Panc1 (cell line): ENCODE measurements around the gene C1orf116. TPM values are rescaled to one million over a fixed set of nuclear protein-coding genes. Genes with fewer than 3 reads are reported as not detected.

Source experiments
- ATAC-seq: fragments of 200-7000 bp; cut with Tn5 transposase; 2 replicates; pipeline ENCODE4 v1.9.1; 2020; ENCODE audit warnings: mild to moderate bottlenecking, moderate library complexity
- BruUV-seq: library from RNA; stranded (reverse); fragments of 400-500 nt; replicated peaks from 2 replicates; lab custom pipeline; 2021; lab: Mats Ljungman, UMichigan
- CTCF ChIA-PET: fragments of 300-600 bp; sonication (Branson Sonifier 250); formaldehyde crosslinking; loops from one replicate; lab custom pipeline; 2022; ENCODE audit warnings: antibody characterized with exemption; lab: Charles Lee
- POLR2A ChIA-PET: fragments of 300-600 bp; sonication (Branson Sonifier 250); formaldehyde crosslinking; loops from one replicate; lab custom pipeline; 2022; ENCODE audit warnings: antibody characterized with exemption; lab: Charles Lee
- DNase-seq: peaks from one replicate; pipeline ENCODE4 v3.0.0-alpha.2; 2010; ENCODE audit warnings: low read depth, low spot score
- H3K27ac ChIP-seq: 2 replicates; pipeline ENCODE4 v1.5.1; 2011; ENCODE audit warnings: mild to moderate bottlenecking, low read length, inconsistent platforms
- H3K27me3 ChIP-seq: fragments of 200-500 bp; sonication (Bioruptor generic); 2 replicates; pipeline ENCODE4 v1.6.0; 2014; ENCODE audit warnings: low read length, inconsistent platforms; ENCODE audit not compliant: control insufficient read depth, insufficient read depth
- H3K36me3 ChIP-seq: fragments of 200-500 bp; sonication (Bioruptor generic); 2 replicates; pipeline ENCODE4 v1.5.1; 2014; ENCODE audit warnings: inconsistent platforms, mild to moderate bottlenecking, low read length, moderate library complexity; ENCODE audit not compliant: control insufficient read depth, insufficient read depth
- H3K4me1 ChIP-seq: 2 replicates; pipeline ENCODE4 v1.5.1; 2011; ENCODE audit warnings: inconsistent platforms, mild to moderate bottlenecking, low read length, moderate library complexity; ENCODE audit not compliant: control insufficient read depth, insufficient read depth
- H3K4me3 ChIP-seq, 2 experiments: 2 replicates each; pipeline ENCODE4 v1.5.1; 2011 to 2012; ENCODE audit warnings: low read depth in 2 of 2, low read length in 2 of 2, mild to moderate bottlenecking in 2 of 2, inconsistent platforms in 1 of 2, moderate library complexity in 1 of 2
- H3K9me3 ChIP-seq: fragments of 200-500 bp; sonication (Bioruptor generic); 2 replicates; pipeline ENCODE4 v1.5.1; 2014; ENCODE audit warnings: low read depth, mild to moderate bottlenecking, inconsistent platforms, low read length, moderate library complexity; ENCODE audit not compliant: control insufficient read depth, insufficient read depth
- POLR2AphosphoS5 ChIP-seq: IDR thresholded peaks from 2 replicates; pipeline ENCODE4 v1.6.1; 2012; ENCODE audit warnings: mild to moderate bottlenecking, low read depth, low read length, moderate library complexity
- REST ChIP-seq, 2 experiments: IDR thresholded peaks; 2 replicates each; pipeline ENCODE4 v1.6.1; 2011 to 2012; ENCODE audit warnings: low read depth in 2 of 2, control low read depth in 1 of 2, low read length in 1 of 2, mild to moderate bottlenecking in 1 of 2, moderate library complexity in 1 of 2; ENCODE audit not compliant: insufficient read depth in 1 of 2
- SIN3A ChIP-seq: IDR thresholded peaks from 2 replicates; pipeline ENCODE4 v1.6.1; 2012; ENCODE audit warnings: low read depth, mild to moderate bottlenecking, low read length, moderate library complexity, borderline replicate concordance; ENCODE audit not compliant: insufficient read depth
- TCF7L2 ChIP-seq: IDR thresholded peaks from 2 replicates; pipeline ENCODE4 v1.6.1; 2011; ENCODE audit warnings: mild to moderate bottlenecking, low read depth, low read length, inconsistent platforms
- in situ Hi-C: cut with HindIII; loops from 2 replicates; pipeline ENCODE4 v1.10.0; 2016; ENCODE audit warnings: low sequenced_read_pairs, low pct_unique_long_range_greater_than_20kb
- intact Hi-C: fragments of 100-400 bp; cut with micrococcal nuclease; formaldehyde crosslinking; loops from one replicate; pipeline ENCODE4 v1.10.0; 2022; ENCODE audit not compliant: unreplicated experiment
- total RNA-seq: library from RNA; stranded (reverse); gene quantifications from one replicate; pipeline ENCODE4 v1.2.1, GENCODE V29; 2021; ENCODE audit not compliant: unreplicated experiment
- TF ChIP-seq, protein P1 (sequence below): fragments of 450-650 bp; IDR thresholded peaks from 2 replicates; pipeline ENCODE4 v1.5.1; 2017; ENCODE audit warnings: mild to moderate bottlenecking

Gene C1orf116
- total RNA-seq, 1 experiment from 2014 or later = 0.08 TPM

DNA sequence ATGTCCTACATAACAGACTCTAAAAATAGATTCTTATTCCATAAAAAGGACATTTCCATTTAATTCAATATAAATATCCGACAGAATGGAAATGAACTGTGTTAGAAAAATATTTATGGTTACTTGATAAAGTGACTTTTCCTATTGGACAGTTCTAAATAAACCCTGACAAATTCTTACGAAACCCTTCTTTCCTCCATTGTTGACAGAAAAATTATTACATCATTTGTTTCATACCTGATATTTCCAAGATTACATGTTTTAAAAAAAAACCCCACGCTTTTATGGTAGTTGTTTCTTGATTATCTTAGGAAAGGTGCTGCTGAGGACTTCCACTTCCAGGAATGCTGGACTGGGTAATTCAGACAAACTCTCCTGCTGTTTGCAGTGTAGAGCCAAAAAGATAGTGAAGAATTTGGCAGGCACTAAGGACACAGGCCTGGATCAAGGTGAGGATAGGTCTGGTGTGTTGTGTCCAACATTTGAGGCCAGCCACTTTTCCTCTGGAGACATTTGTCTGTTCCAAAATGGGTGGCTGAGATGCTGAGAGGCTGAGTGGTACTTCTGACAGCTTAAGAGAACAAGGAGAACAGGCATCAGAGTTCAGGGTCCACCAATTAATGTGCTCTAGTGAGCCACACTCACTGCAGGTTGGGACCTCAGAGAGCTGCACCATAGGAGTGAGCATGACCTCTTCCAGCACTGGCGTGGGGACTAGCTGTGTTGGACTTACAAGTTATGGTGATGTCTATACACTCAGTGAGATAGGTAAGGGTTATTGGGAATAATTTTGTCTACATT, 7.0 kb upstream of the C1orf116 start:
- TF ChIP-seq, protein P1, sequence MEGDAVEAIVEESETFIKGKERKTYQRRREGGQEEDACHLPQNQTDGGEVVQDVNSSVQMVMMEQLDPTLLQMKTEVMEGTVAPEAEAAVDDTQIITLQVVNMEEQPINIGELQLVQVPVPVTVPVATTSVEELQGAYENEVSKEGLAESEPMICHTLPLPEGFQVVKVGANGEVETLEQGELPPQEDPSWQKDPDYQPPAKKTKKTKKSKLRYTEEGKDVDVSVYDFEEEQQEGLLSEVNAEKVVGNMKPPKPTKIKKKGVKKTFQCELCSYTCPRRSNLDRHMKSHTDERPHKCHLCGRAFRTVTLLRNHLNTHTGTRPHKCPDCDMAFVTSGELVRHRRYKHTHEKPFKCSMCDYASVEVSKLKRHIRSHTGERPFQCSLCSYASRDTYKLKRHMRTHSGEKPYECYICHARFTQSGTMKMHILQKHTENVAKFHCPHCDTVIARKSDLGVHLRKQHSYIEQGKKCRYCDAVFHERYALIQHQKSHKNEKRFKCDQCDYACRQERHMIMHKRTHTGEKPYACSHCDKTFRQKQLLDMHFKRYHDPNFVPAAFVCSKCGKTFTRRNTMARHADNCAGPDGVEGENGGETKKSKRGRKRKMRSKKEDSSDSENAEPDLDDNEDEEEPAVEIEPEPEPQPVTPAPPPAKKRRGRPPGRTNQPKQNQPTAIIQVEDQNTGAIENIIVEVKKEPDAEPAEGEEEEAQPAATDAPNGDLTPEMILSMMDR = no peak
- no peak for TF ChIP-seq TCF7L2
- no peak for TF ChIP-seq REST (IDR thresholded peaks at IDR 0.05; ENCODE audit: insufficient read depth in 1 of 2, low read depth in 2 of 2, low read length in 1 of 2)
- TF ChIP-seq POLR2AphosphoS5 = no peak
- no peak for TF ChIP-seq SIN3A
- ATAC-seq (peak; percentile 48; the same call in 1 of the 2 replicates), DNase-seq (no peak)
- no peaks in the 10 kb centered on the region for H3K4me1 ChIP-seq
- no peaks in the 10 kb centered on the region for H3K9me3 ChIP-seq
- H3K36me3 ChIP-seq = no peaks in the 10 kb centered on the region
- ChIA-PET CTCF (interaction anchor here (0.9 kb wide), 1 partner anchor 45 kb away, joined by 4 read pairs; no protein-coding TSS in a partner anchor), POLR2A (no interaction called here)
- no peak overlapping the region for H3K4me3 ChIP-seq
- H3K27me3 ChIP-seq = peaks cover 9% of the 10 kb centered on the region
- H3K27ac ChIP-seq = no peak overlapping the region
- BruUV-seq = no TSS peak
- in situ Hi-C loops = no loop called here
- intact Hi-C loops = no loop called here

GRCh38 chr1:207036865-207037264, 4.3 kb upstream of the C1orf116 start:
- H3K36me3 ChIP-seq = no peaks in the 10 kb centered on the region
- no peak overlapping the region for H3K4me3 ChIP-seq
- CTCF ChIA-PET = no interaction called here
- ATAC-seq = no peak
- H3K4me1 ChIP-seq = no peaks in the 10 kb centered on the region
- H3K9me3 ChIP-seq = no peaks in the 10 kb centered on the region
- peaks cover 18% of the 10 kb centered on the region for H3K27me3 ChIP-seq
- in situ Hi-C loops = no loop called here
- TF ChIP-seq TCF7L2 (no peak), SIN3A (no peak), REST (IDR thresholded peaks at IDR 0.05; ENCODE audit: insufficient read depth in 1 of 2, low read depth in 2 of 2, low read length in 1 of 2) (no peak), POLR2AphosphoS5 (no peak)
- TF ChIP-seq, protein P1 = no peak
- no peak overlapping the region for H3K27ac ChIP-seq
- intact Hi-C loops = no loop called here
- no TSS peak for BruUV-seq
- DNase-seq = no peak
- POLR2A ChIA-PET = no interaction called here
